Measurements from ENCODE around the gene ALDH5A1.
A peak's percentile ranks its signal among the peaks of the same experiment; 100 is the strongest.

Gene ALDH5A1

DNA sequence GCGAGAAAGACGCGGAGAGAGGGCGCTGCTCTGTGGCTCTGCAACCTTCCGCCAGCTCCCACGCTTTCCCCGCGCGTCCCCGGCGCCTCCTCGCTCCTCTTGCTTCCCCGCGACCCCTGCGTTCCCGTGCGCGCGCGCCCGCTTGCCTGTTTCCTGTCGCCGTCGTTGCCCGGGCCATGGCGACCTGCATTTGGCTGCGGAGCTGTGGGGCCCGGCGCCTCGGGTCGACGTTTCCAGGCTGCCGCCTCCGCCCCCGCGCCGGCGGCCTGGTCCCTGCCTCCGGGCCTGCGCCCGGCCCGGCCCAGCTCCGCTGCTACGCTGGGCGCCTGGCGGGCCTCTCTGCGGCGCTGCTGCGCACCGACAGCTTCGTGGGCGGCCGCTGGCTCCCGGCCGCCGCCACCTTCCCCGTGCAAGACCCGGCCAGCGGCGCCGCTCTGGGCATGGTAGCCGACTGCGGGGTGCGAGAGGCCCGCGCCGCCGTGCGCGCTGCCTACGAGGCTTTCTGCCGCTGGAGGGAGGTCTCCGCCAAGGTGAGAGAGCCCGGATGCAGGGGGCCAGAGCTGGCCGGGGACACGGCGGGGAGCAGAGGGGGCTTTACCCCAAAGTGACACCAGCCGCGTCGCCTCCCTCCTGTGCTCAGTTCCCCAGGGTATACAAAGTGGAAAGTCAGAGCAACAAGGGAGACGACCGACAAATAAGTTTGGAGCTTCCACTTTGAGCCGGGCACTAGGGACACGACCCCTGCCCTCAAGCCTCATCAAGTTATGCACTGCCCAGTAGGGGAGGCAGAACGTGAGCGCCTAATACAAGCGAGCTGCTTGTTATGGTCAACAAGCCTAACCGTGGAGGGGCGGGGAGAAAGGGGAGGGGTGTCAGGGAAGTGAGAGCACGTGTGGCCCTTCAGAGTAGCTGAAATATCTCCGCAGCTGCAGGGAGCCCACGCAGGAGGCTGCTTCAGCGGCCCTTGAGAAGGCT is at the start of gene ALDH5A1:
Gene ALDH5A1 (plus strand): TSS at position 149 of the 975 bp plus-strand sequence. CDS start 28 bp downstream, at position 177.
- peak; percentile 59 to 69 (median 66) for DNase-seq (ENCODE audit: low read depth in 3 of 3)

GRCh38 chr6:24445704-24446103 is 49.1 kb upstream of the ALDH5A1 start:
- no peak for DNase-seq (ENCODE audit: low read depth in 3 of 3)

DNA sequence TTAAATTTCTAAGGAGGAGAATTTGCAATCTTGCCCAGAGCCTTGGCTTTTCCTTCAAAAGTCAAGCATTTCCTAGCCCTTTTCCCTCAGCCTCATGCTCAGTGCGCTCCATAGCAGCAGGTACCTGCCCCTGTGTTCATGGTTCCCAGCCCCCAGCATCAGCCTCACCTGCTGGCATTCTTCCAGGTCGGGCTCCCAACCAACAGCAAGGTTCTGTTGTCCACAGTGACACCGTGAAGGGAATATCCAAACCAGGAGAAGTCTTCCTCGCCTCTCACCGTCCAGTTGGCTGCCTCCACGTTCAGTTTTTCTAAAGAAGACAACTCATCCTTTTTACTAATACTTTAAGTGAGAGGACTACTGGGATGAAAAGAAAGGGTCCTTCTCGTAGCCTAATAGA is 48.1 kb upstream of the ALDH5A1 start:
- DNase-seq (ENCODE audit: low read depth in 3 of 3), result no peak

DNA sequence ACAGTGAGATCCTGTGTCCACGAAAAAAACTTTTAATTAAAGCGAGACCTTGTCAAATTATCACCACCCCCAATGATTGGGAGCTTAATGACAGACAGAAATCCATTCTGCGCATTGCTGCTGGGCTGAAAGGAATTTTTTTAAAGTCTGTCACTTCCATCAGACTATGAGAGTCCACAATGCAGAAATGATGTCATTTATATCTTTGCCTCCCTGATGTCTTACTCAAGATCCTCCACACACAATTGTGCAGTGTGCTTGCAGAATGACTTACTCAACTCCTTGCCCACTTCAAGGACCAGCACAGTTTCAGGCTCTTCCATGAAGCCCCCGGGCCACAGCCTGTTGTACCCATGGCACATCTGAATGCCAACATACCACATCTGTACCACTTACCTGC is 46.4 kb upstream of the ALDH5A1 start:
- no peak for DNase-seq (ENCODE audit: low read depth in 3 of 3)

DNA sequence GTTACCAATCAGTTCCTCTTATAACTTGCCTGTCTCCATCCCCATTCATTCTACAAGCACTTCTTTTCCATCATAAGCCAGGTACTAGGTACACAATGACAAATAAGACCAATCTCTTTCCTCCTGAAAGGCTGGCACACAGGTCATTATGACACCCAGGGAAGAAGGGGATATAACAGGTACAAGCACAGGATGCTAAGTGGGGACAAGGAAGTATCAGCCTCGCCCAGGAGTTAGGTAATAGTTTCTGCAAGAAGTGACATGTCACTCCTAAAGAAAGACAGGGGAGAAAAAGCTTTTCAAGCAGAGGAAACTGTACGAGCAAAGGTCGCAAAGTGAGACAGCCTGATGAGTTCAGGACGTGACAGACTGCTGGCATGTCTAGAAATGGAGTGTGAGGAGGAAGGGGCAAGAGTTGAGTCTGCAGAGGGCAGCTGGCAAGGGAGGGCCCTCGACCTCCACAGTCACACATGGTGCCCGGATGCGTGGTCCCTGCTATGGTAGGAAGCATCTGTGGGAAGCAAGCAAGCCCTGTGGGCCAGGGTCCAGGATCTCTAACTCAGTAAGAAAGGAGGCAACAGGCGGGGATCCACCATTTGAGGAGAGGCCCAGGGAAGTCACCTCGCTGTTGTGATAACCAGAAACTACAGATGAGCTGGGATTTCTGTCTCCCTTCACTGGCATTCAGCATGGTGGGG is 45.8 kb upstream of the ALDH5A1 start:
- DNase-seq (ENCODE audit: low read depth in 3 of 3), result no peak

DNA sequence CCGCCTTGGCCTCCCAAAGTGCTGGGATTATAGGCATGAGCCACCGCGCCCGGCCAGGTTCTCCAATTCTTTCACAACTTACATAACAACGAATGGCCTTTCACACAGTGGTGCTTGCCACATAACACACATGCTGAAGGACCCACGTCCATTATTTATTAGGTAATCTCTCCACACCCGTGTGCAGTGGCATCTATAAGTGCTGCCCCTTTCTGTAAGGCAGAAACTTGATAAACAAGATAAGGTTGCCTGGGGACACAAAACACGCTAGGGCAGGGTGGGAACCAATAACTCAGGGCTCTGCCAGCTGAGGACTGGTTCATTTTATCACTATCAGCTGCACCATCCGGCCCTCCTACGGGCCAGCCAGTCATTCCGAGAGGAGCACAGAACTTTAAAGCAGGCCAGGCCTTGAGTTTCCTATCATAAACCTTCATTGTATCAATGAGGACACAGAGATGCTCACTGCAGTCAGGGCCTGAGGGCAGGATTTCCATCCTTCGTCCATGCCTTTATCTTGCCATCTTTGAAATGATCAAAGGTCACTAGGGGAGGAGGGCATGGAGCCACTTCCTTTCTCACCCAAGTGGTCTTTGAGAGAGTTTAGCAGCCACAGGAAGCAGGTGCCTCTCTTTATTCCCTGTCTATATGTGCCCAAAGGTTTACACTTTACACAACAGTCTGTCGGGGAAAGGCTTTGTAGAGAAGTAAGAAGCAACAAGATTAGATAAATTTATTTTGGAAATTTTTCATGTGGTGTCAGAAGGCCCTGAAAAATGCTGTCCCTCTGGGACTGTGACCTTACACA is 43.0 kb upstream of the ALDH5A1 start:
- no peak for DNase-seq (ENCODE audit: low read depth in 3 of 3)

DNA sequence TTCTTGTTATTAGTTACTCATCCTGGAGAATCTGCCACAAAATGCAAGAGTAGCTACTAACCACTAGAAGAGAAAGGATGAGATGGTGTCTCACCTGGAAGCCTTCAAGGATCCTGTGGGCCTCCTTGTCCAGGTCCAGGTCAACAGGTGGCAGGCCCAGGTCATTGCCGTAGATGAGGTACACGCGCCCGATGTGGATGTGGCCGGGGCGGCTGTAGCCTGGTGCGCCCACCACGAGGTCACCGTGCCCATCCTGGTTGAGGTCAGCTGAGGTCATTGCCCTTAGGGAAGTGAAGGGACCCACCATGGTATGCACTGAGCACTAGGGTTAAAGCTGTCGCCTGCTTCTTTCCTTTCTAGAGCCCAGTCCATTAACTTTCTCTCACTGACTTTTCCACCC is 40.8 kb upstream of the ALDH5A1 start:
- DNase-seq (ENCODE audit: low read depth in 3 of 3), result no peak

DNA sequence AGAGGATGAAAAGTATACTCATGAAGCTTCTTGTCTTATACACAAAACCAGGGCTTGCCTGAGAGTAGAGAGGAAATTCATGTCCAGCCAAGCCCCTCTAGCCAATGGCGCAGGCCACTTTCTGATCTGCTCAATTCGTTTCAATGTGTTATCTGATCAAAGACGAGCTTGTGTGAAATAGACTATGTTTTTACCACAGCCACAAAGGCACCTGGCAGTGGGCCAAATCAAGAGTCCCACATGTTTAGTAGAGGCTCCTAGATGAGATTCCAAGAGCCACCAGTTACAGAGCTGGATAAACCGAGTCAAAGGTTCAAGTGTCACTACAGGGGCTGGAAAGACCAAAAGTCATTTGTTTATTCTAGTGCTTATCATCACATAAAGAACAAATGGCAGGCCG is 40.3 kb upstream of the ALDH5A1 start:
- DNase-seq (ENCODE audit: low read depth in 3 of 3), result no peak

DNA sequence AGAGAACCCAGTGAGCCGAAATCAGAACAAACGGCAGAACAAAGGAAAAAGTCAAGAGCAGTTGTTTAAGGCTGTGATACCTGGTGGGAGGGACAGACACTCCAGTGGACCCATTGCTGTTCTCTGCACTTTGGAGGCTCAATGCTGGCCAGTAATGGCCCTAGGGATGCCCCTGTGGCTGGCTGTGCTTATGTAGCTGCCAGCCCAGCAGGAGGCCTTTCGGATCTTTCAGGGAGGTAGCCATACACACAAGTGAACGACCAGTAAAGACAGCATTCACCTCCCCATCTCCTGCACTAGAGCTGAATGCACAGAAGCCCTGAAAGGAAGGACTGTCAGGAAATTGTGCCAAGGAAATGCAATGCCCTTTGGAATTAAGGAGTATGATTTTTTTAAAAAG is 39.7 kb upstream of the ALDH5A1 start:
- no peak for DNase-seq (ENCODE audit: low read depth in 3 of 3)

- DNase-seq (ENCODE audit: low read depth in 3 of 3), result no peak
These were observed 36.6 kb upstream of the ALDH5A1 start for GRCh38 chr6:24458134-24458533.

DNA sequence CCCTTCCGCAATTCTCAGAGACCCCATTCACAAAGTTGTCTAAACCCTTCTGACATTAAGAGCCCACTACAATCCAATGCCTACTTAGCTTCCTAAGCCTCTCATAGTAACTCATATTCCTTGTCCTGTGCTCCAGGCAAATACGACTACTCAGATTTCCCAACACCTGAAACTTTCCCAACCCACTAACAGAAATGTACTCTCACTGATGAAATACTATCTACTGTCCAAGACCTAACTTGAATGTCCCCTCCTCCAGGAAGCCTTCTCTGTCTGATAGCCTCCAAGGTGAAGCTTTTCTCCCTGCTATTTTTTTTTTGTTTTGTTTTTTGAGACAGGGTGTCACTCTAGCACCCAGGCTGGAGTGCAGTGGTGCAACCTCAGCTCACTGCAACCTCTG is 35.8 kb upstream of the ALDH5A1 start:
- DNase-seq (ENCODE audit: low read depth in 3 of 3), result no peak

DNA sequence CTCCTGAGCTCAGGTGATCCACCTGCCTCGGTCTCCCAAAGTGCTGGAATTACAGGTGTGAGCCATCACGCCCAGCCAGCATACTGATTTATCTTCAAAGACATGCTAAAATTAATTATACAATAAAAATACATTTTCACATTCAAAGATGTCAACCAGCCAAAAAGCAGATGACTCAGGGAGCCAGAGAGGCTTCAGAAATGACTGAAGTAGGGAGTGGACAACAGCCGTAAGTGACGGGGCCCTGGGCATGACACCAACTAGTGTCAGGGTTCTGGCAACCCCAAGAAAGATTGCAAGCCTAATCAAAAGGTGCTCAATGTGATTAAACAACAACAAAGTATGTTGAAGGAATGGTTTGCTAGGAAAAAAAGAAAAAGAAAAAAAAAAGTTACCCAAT is 33.8 kb upstream of the ALDH5A1 start:
- no peak for DNase-seq (ENCODE audit: low read depth in 3 of 3)

- DNase-seq (ENCODE audit: low read depth in 3 of 3), result no peak
These were observed 30.3 kb upstream of the ALDH5A1 start for GRCh38 chr6:24464253-24465038.

DNA sequence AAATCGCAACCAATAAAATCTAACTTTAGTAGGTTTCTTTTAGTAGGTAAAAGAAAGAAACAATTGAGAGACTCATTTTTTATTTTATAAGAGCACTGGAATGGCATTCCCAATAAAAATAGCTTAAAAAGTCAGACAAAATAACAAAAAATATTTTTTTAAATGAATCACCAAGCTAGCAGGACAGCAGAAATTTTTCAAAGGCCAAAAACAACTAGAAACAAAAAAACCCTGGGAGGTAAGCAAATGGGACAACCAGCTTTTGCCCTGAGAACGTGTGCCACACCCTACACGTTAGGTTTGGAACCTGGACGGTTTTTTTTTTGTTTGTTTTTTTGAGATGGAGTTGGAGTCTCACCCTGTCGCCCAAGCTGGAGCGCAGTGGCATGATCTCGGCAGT is 25.0 kb upstream of the ALDH5A1 start:
- no peak for DNase-seq (ENCODE audit: low read depth in 3 of 3)

DNA sequence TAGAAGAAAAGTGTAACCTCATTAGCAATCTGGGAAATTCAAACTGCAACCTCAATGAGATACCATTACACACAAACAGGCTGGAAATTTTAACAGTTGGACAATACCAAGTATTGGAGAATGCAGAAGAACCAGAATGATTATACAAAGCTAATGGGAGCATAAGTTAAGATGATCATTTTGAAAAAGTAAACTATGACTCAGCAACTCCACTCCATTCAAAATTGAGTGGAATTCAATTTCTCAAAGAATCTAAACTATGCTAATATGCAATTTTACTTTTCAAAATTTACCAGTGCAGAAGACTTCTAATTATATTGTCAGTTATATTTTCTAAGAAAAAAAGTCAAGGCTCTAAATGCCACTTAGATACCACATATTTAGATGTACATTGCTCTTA is 22.6 kb upstream of the ALDH5A1 start:
- no peak for DNase-seq (ENCODE audit: low read depth in 3 of 3)

DNA sequence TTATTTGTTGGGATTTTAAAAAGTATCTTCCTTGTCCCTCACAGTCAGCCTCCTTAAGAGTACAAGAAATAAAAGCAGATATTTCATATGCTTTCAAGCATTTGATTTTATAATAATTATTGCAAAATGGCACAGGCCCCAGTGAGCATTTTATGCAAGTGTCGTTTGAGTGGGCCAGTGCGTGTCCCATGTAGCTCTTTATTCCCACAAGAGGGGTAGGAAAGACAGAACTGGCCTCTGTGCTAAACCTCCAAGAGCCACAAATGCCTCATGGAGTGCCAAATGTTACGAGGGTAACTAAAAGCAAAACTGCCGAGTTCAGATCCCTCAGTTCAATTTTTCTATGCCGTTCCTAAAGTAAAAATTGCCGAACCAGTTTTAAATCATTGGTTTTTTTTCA is 18.1 kb upstream of the ALDH5A1 start:
- no peak for DNase-seq (ENCODE audit: low read depth in 3 of 3)

- DNase-seq (ENCODE audit: low read depth in 3 of 3), result no peak
These were observed 17.7 kb upstream of the ALDH5A1 start for GRCh38 chr6:24477070-24477469.

GRCh38 chr6:24478903-24479302 is 15.9 kb upstream of the ALDH5A1 start:
- no peak for DNase-seq (ENCODE audit: low read depth in 3 of 3)

- no peak for DNase-seq (ENCODE audit: low read depth in 3 of 3)
These were observed 14.1 kb upstream of the ALDH5A1 start for GRCh38 chr6:24480705-24481104.

- DNase-seq (ENCODE audit: low read depth in 3 of 3), result no peak
These were observed 13.3 kb upstream of the ALDH5A1 start for GRCh38 chr6:24481449-24481848.

DNA sequence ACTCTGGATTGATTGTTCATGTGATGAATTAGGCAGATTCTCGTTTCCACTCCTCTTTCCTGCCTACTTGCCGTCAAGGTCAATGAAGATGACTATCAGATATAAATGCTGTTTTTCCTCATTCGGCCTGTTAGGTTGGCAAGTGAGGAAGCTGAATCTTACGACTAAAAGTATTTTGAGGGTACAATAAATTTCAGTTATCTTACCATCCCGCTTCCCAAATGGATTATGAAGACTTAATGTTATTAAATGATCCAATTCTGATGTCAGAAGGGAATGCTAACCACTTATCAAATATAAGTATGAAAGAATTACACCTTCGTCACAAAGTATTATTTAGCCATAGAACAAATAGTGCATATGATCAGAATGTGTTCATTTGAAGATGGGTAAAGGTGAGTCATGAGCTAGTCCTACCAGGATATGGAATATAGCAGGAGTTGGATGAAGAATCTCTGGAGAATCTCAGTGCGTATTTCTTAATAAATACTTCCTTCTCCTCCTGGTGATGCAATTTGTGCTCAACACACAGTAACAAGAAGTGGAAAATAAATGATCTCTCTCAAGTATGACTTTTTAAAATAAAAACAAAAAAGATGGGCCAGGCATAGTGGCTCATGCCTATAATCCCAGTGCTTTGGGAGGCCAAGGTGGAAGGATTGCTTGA is 10.0 kb upstream of the ALDH5A1 start:
- DNase-seq (ENCODE audit: low read depth in 3 of 3), result no peak
